ENCODE measurements around the gene EEIG1. TPM values are rescaled to one million over a fixed set of nuclear protein-coding genes. Genes with fewer than 3 reads are reported as not detected.
"Not testable (repeated sequence)": the region's sequence is repeated elsewhere in the genome, so short reads cannot be mapped to it uniquely, and the experiment has no call there.

The EEIG1 gene
- 4.8 and 12.2 TPM in 2 replicates for total RNA-seq (2014; rRNA removed)
- 13.4 TPM for polyA plus RNA-seq (2012)

GRCh38 chr9:127980706-127981558, at the start of gene EEIG1:
Gene EEIG1 (minus strand): TSS chr9:127980989. CDS start chr9:127980137, 852 bp downstream.
- peak; percentile 81 for DNase-seq (ENCODE audit: low read depth)

GRCh38 chr9:128027705-128028104, 46.9 kb upstream of the EEIG1 start:
- DNase-seq (ENCODE audit: low read depth) = no peak

- no peak for DNase-seq (ENCODE audit: low read depth)
Measured at GRCh38 chr9:128026773-128027541, 46.2 kb upstream of the EEIG1 start.

GRCh38 chr9:128026255-128026772, 45.5 kb upstream of the EEIG1 start:
- no peak for DNase-seq (ENCODE audit: low read depth)

GRCh38 chr9:128025736-128026135, 44.9 kb upstream of the EEIG1 start:
- DNase-seq (ENCODE audit: low read depth) = no peak

- DNase-seq (ENCODE audit: low read depth) = no peak
Measured at GRCh38 chr9:128024761-128025308, 44.0 kb upstream of the EEIG1 start.

- DNase-seq (ENCODE audit: low read depth) = not testable (repeated sequence)
Measured at GRCh38 chr9:128023671-128024070, 42.9 kb upstream of the EEIG1 start.

- no peak for DNase-seq (ENCODE audit: low read depth)
Measured at GRCh38 chr9:128022886-128023285, 42.1 kb upstream of the EEIG1 start.

- no peak for DNase-seq (ENCODE audit: low read depth)
Measured at GRCh38 chr9:128021098-128021497, 40.3 kb upstream of the EEIG1 start.

- no peak for DNase-seq (ENCODE audit: low read depth)
Measured at GRCh38 chr9:128020692-128021091, 39.9 kb upstream of the EEIG1 start.

- DNase-seq (ENCODE audit: low read depth) = no peak
Measured at GRCh38 chr9:128015696-128016095, 34.9 kb upstream of the EEIG1 start.

GRCh38 chr9:128011071-128011817, 30.5 kb upstream of the EEIG1 start:
- DNase-seq (ENCODE audit: low read depth) = no peak

GRCh38 chr9:128009639-128010038, 28.9 kb upstream of the EEIG1 start:
- DNase-seq (ENCODE audit: low read depth) = no peak

GRCh38 chr9:128008171-128008570, 27.4 kb upstream of the EEIG1 start:
- DNase-seq (ENCODE audit: low read depth) = no peak

- peak; percentile 39 for DNase-seq (ENCODE audit: low read depth)
Measured at GRCh38 chr9:128007566-128008138, 26.9 kb upstream of the EEIG1 start.

GRCh38 chr9:128006332-128006996, 25.7 kb upstream of the EEIG1 start:
- no peak for DNase-seq (ENCODE audit: low read depth)

GRCh38 chr9:128005923-128006322, 25.1 kb upstream of the EEIG1 start:
- DNase-seq (ENCODE audit: low read depth) = peak; percentile 20

- no peak for DNase-seq (ENCODE audit: low read depth)
Measured at GRCh38 chr9:128003966-128004604, 23.3 kb upstream of the EEIG1 start.

- DNase-seq (ENCODE audit: low read depth) = no peak
Measured at GRCh38 chr9:128002959-128003358, 22.2 kb upstream of the EEIG1 start.

- peak; percentile 55 for DNase-seq (ENCODE audit: low read depth)
Measured at GRCh38 chr9:128001779-128002298, 21.1 kb upstream of the EEIG1 start.
